ENCODE measurements around the gene FCGR3B. TPM values are rescaled to one million over a fixed set of nuclear protein-coding genes. Genes with fewer than 3 reads are reported as not detected.

The FCGR3B gene
- total RNA-seq (2014; rRNA removed; shearing (Covaris generic)) (not detected in 2 replicates), polyA plus RNA-seq (2016; fragmentation: Nextera tagmentation; extraction: Ambion mirVana) (not detected in 2 replicates)
- long read RNA-seq: 0 reads

DNA sequence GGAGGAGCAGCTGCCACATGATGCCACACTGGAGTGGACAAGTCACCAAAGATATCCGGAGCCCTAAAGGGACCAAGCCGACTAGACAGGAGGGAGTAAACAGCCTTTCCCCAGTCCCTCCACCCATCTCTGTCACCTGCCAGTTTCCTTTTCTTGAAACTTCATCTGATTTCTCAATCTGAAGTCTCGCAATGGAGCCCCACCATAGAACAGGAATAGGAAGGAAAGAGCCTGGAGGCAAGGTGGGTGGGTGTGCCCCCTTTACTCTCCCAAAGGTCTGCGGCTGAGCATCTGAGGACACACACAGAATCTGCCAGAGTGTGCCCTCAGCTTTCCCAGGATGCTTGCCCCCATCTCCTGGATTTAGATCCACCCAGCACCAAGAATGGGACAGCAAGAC is at the start of gene FCGR3B:
Gene FCGR3B (minus strand): TSS at position 101 of the 400 bp plus-strand sequence. CDS start 82 bp downstream, at position 19.
- Mint-ChIP-seq H3K27me3 (ENCODE audit: insufficient read depth, low read depth, poor library complexity) (no peaks in the 10 kb centered on the region), H3K36me3 (ENCODE audit: low read depth) (no peaks in the 10 kb centered on the region), H3K4me3 (no peak within 1 kb of the TSS), H3K4me1 (no peaks in the 10 kb centered on the region), H3K27ac (no peak within 1 kb of the TSS), H3K9me3 (no peaks in the 10 kb centered on the region)
- H3K4me1 ChIP-seq (ENCODE audit: insufficient read depth): no peaks in the 10 kb centered on the region
- H3K9me2 ChIP-seq (ENCODE audit: insufficient read depth): no peaks in the 10 kb centered on the region
- no peak within 1 kb of the TSS for H3K27ac ChIP-seq (ENCODE audit: low read depth)
- no peaks in the 10 kb centered on the region for H4K20me1 ChIP-seq (replicated peaks; ENCODE audit: insufficient read depth)
- H3F3A ChIP-seq (replicated peaks; ENCODE audit: low read depth): no peaks in the 10 kb centered on the region
- DNase-seq (ENCODE audit: low spot score): no peak
- H2AFZ ChIP-seq: no peak within 1 kb of the TSS
- H3K79me2 ChIP-seq (replicated peaks; ENCODE audit: insufficient read depth): no peaks in the 10 kb centered on the region
- H3K4me3 ChIP-seq: no peak within 1 kb of the TSS
- TF ChIP-seq CREB1 (CRISPR knock-in tag; IDR thresholded peaks at IDR 0.05; ENCODE audit: low read depth) (no peak), EZH2phosphoT487 (IDR thresholded peaks at IDR 0.05; ENCODE audit: unreplicated experiment) (no peak), CTCF (conservative IDR thresholded peaks at IDR 0.05; ENCODE audit: low read depth in 2 of 2) (no peak), REST (IDR thresholded peaks at IDR 0.05; ENCODE audit: unreplicated experiment) (no peak), NANOG (IDR thresholded peaks at IDR 0.05; ENCODE audit: borderline replicate concordance) (no peak), ZNF114 (CRISPR knock-in tag; IDR thresholded peaks at IDR 0.05) (no peak), EZH2 (IDR thresholded peaks at IDR 0.05; ENCODE audit: low read depth, unreplicated experiment) (no peak), ZNF331 (CRISPR knock-in tag; IDR thresholded peaks at IDR 0.05; ENCODE audit: low read depth) (no peak), POLR2AphosphoS5 (IDR thresholded peaks at IDR 0.05; ENCODE audit: low read depth) (no peak), JUNB (IDR thresholded peaks at IDR 0.05; ENCODE audit: unreplicated experiment) (no peak), STAT1 (IDR thresholded peaks at IDR 0.05; ENCODE audit: unreplicated experiment) (no peak), ZNF462 (CRISPR knock-in tag; IDR thresholded peaks at IDR 0.05) (no peak), ETS1 (IDR thresholded peaks at IDR 0.05) (no peak)
- no peak within 1 kb of the TSS for H3K4me2 ChIP-seq
- H3K36me3 ChIP-seq (ENCODE audit: insufficient read depth): no peaks in the 10 kb centered on the region
- H3K27me3 ChIP-seq (ENCODE audit: insufficient read depth): no peaks in the 10 kb centered on the region
- ATAC-seq: no peak

Data from GM23338 (cell line).